GM19452 (cell line): Measurements from ENCODE around the gene DDC.
"Not testable (repeated sequence)": the region's sequence is repeated elsewhere in the genome, so short reads cannot be mapped to it uniquely, and the experiment has no call there.

ENCODE experiments used
- ATAC-seq: cut with Tn5 transposase; IDR thresholded peaks from one replicate; pipeline ENCODE4 v1.9.1; 2021; ENCODE audit not compliant: unreplicated experiment

DDC gene

GRCh38 chr7:50528266-50529092, 36.7 kb downstream of the DDC start:
- no peak for ATAC-seq

- ATAC-seq = not testable (repeated sequence)
Measured at GRCh38 chr7:50519350-50519749, 45.9 kb downstream of the DDC start.

- no peak for ATAC-seq
Measured at GRCh38 chr7:50513166-50513871, 51.9 kb downstream of the DDC start.

GRCh38 chr7:50512384-50512783, 52.8 kb downstream of the DDC start:
- ATAC-seq = no peak

- no peak for ATAC-seq
Measured at GRCh38 chr7:50509459-50509858, 55.7 kb downstream of the DDC start.

- ATAC-seq = no peak
Measured at GRCh38 chr7:50508471-50508943, 56.7 kb downstream of the DDC start.

GRCh38 chr7:50507898-50508470, 57.2 kb downstream of the DDC start:
- ATAC-seq = no peak

- ATAC-seq = no peak
Measured at GRCh38 chr7:50505553-50506210, 59.5 kb downstream of the DDC start.

- no peak for ATAC-seq
Measured at GRCh38 chr7:50504646-50505546, 60.3 kb downstream of the DDC start.

- ATAC-seq = no peak
Measured at GRCh38 chr7:50502947-50503346, 62.3 kb downstream of the DDC start.

GRCh38 chr7:50502001-50502684, 63.1 kb downstream of the DDC start:
- ATAC-seq = no peak

- ATAC-seq = no peak
Measured at GRCh38 chr7:50499092-50499491, 66.1 kb downstream of the DDC start.

- ATAC-seq = no peak
Measured at GRCh38 chr7:50497968-50498367, 67.2 kb downstream of the DDC start.

- ATAC-seq = no peak
Measured at GRCh38 chr7:50497068-50497642, 68.0 kb downstream of the DDC start.

GRCh38 chr7:50496569-50496968, 68.6 kb downstream of the DDC start:
- ATAC-seq = no peak

- no peak for ATAC-seq
Measured at GRCh38 chr7:50495746-50496145, 69.5 kb downstream of the DDC start.

- ATAC-seq = no peak
Measured at GRCh38 chr7:50492770-50493519, 72.3 kb downstream of the DDC start.

GRCh38 chr7:50491943-50492342, 73.3 kb downstream of the DDC start:
- ATAC-seq = no peak

GRCh38 chr7:50491209-50491608, 74.0 kb downstream of the DDC start:
- no peak for ATAC-seq
